GM18873 (cell line): ENCODE results near the gene RPGRIP1.
"Not testable (repeated sequence)": the region's sequence is repeated elsewhere in the genome, so short reads cannot be mapped to it uniquely, and the experiment has no call there.

Source experiments
- ATAC-seq: cut with Tn5 transposase; IDR thresholded peaks from one replicate; pipeline ENCODE4 v1.9.1; 2021; ENCODE audit warnings: mild to moderate bottlenecking, moderate library complexity, moderate number of reproducible peaks; ENCODE audit not compliant: unreplicated experiment, low FRiP score

The RPGRIP1 gene

DNA sequence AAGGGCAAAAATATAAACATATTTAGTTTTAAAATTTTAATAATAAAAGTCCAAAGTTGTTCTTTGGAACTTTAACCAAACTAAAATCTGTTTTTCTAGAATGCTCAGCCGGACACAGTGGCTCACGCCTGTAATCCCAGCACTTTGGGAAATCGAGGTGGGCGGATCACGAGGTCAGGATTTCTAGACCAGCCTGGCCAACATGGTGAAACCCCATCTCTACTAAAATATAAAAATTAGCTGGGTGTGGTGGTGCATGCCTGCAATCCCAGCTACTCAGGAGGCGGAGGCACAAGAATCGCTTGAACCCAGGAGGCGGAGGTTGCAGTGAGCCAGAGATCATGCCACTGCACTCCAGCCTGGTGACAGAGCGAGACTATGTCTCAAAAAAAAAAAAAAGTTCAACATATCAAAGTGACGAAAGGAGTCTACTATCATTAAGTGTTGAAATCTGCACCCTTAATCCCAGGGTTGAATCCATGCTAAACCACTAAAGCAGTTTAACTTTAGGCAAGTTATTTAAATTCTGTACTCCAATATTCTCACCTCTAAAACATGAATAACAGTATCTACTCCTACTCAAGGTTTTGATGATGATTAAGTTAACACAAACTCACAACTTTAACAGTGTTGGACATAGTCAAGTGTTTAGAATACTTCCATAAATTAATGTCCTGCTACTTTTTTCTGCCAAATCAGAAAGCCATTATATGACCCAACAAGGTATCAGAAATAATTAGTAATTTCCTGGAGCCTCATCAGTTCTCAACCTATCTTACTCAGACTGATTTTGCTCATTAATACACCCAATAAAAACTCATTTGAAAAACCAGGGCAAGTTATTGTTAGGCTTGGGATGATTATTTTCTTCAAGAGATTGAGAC lies 21.6 kb upstream of the RPGRIP1 start:
- no peak for ATAC-seq

DNA sequence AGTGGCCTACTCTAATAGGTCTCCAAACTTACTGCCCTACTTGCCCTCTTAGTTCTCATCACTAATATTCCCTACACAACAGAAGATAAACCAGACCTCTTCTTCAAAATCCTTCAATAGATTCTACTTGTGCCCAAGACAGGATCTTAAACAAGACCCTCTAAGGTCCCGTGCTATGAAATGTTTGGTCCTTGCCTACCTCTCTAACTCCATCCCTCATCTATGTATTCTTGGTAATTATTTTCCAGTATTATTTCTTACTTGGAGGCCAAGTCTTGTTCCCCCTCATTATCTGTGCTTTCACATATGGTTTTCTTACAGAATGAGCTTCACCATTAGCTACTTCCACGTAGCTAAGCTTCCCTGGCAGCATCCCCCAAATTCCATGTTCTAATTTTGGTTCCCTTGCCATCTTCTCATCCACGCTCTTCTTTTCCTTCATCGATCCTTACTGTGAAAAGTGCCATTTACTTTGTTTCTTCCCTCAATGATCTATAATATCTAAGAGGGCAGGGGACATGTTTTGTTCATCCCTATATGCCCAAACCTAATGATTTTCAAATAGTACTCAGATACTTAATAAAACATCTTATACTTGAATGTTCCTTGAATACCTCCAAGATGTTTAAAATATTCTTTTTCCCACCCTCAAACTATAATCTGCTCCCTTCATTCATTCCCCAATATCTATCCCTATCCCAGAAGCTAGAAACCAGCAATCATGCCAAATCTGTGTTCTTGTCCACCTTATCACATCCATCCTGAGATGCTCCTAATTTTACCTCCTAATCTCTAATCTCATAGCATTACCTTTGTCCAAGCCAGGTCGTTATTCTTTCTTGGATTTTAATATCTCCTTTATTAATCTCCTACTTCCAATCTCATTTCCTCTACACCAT lies 20.7 kb upstream of the RPGRIP1 start:
- ATAC-seq = no peak

DNA sequence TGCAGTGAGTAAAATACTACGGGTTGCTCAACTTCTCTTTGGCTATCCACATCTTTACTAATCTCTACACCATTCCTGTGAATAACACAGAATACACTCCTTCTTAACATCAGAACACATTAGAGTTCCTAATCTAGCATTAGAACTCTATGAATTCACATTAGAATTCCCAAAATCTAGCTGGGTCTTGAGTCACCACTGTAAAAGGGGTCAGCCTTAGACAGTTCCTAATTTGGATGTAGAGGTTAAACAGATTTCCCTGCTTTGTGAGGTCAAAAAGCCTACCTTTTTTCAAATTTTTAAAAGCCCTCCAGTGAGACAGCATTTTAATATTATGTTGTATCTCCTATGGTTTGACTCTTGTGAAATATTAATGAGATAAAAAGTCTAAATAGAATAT lies 18.1 kb upstream of the RPGRIP1 start:
- no peak for ATAC-seq

DNA sequence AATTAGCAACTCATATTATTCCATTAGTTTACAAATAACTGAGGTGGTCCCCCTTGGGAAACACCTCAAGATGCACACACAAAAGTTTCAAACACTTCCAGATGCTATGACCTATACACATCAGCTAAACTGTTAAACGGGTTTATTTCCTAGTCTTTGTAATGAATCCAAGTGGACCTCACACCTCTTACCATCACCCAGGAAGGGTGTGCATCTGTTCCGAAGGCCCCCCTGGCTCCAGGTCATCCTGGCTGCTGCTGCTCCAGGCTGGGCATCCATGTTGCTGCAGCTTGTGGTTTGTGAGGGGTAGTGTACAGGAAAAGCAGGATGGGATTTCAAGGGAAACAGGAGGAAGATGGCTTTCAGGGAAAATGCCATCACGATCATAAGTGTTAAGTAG lies 17.5 kb upstream of the RPGRIP1 start:
- no peak for ATAC-seq

DNA sequence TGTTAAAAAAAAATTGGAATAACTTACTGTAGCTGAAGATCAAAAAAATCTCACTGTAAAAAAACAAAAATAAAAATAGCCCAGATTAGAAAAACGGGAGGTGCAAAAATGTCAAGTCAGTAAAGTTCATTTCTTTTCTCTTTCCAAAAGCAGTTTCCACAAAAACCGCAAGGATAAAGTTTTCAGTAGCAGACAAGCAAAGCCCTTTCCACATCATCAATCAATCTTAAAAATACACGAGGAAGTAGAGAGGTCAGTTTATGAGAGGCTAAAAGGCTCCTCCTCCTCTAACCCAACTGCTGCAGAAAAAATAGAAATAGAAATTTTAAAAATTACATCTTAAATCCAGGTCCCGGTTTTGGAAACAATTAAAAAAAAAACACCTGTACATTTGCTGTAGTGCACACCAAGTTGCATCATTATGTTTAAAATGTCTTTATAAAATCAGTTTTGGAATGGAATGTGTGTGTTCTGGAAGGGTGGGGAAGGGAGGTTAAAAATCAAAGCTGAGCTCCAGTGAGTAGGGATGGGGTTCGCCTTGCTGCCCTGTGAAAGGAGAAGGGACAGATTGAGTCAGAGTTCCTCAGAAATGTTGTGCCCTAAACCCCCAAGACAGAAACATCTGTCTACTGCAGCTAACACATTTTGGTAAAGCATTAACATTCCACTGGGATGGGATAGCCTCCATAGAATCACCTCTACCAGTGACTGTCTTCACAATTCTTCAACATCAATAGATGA lies 16.4 kb upstream of the RPGRIP1 start:
- no peak for ATAC-seq

DNA sequence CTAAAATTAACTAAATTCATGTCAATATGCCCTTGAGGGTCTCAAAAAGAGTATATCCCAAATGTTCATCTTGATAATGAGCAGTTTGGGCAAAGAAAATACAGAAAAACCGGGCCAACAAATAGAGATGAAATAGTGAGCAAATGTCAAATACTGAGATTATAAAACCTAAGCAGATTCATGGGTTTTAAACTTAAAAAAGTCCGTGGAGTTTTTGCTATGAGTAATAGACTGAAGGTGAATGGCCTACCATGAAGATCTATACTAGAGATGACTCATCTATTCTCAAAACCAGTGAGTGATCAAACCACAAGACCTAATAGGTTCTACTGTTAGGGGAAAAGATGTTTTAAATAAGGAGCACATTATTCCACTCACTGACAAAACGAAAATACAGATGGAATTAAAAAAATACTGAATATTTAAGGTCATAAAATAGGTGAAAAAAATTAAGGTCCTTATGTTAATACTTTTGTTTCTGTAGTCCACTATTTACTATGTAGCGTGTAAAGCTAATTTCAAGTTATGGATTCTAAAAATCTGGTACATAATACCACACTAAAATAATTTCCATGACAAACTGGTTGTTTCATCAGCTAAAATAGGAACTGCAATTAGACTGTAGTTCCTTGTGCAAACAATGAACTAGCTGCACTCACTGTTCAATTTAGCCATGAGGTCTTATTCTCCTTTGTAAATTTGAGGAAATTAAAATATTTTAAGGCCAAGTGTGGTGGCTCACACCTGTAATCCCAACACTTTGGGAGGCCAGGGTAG lies 15.7 kb upstream of the RPGRIP1 start:
- peak; percentile 62 for ATAC-seq

DNA sequence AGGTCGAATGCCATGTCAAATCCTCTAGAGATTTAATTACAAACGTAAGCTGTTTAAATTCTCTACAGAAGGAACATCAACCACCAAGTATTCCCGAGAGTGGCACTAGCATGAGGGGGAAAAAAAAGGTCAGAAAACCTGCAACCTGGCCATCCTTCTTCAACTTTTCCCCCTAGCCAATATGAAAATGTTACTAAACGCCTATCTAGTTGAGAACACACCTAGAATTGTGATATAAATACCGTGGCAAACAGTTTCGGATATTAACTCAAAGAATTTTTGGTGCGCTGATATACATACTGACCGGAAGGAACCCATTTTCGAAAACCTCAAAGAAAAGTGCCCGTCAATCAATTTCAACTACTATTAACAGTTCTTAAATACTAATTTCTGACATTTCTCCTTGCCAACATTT lies 12.4 kb upstream of the RPGRIP1 start:
- no peak for ATAC-seq

DNA sequence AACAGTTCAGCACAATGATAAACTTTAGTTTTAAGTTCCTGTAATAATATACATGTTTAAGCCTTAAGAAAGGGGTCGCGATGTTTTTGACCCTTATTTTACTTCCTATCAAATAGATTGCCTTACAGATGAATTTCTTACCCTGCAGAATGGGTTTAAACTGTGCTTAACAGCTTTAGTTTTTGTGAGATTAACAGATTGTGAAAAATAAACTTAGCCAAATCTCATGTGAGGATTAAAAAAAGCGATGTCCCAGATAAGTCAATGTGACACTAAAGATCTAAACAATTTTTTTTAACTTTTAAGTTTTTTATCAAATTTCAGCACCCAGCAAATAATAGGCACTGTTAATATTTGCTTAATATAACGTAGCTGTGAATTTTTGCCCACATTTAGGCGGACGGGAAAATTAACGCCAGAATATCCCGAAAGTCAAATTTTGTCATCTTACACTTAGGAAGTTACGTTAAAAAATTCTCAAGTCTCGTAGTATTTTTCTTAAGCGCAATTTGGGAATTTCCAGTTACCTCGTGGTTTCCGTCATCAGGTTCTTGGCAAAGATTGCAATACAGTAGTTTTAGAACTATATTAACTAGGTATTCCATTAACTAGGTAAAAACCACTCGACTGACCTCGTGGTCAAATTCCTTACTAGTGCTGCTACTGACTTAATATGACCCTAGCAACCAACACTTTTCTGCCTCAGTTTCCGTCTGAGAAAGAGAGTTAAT lies 11.8 kb upstream of the RPGRIP1 start:
- ATAC-seq = no peak

DNA sequence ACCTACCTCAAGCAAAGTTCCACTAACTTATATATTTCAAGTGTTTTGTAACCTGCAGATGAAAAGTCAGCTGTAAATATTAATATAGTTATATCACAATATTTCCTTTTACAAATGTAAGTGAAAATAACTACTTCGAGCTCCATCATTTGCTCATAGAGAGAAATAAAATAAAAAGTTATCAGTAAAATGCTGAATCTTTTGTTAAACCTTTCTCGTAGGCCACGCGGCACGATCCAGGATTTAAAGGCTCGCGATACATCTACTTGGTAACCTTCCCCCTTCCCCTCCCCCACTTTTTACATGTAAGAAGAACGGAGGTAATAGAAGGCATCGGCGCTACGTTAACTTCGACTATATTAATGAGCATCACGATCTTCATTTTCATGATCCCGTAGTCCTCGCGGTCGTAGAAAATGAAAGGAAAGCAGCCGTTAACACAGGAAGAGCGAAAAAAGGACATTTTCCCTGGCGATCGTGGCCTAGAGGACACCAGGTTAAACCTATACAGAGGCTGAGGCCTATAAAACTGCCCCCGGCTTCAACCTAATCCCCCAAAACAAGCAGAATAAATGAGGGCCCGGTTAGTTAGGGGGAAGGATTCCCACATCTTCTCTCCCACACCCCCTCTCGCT lies 11.1 kb upstream of the RPGRIP1 start:
- no peak for ATAC-seq

DNA sequence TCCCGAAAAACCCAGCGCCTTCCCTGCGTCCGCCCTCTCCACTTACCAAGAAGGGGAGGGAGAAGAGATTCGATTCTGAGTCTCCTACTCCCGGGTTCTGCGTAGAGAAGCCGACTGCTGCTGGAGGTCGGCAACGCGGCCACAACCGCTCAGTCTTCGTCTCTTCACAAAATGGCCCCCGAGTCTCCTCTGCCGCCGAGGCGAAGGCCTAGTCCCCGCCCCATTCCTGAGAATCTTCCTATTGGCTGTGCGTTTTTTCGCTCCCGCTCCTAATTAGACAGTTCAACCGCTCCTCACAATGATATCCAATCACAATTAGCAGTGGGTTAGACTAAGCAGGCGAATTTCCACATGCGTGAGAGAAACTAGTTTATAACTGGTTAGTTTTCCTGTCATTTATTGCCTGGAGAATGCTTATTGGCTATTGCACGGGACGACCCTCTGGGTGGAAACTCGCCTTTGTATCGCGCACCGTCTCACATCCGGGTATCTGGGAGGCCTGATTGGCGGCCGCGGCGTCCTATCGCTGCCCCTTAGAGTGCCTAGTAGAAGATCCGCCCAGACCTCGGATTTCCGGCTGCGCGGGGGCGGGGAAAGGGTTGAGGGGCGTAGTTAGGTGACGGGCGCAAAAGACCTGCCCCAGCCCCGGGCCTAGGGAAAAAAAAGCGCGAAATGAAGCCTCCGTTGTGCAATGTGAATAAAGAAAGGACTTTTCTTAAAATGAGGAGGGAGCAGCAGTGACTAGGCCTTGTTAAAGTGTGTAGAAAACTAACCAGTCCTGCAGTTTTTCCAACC lies 10.4 kb upstream of the RPGRIP1 start, which contains the start of gene HNRNPC:
TSS of gene HNRNPC (minus strand) at position 191 of the 795 bp plus-strand sequence. CDS start 35,249 bp downstream, outside the sequence.
- ATAC-seq = peak; percentile 96

DNA sequence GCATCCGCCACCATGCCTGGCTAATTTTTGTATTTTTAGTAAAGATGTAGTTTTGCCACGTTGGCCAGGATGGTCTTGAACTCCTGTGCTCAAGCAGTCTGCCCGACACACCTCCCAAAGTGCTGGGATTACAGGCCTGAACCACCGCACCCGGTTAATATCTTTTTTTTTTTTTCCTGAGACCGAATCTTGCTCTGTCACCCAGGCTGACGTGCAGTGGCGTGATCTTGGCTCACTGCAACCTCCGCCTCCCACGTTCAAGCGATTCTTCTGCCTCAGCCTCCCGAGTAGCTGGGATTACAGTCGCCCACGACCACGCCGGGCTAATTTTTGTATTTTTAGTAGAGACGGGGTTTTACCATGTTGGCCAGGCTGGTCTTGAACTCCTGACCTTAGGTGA lies 7.2 kb upstream of the RPGRIP1 start:
- ATAC-seq = not testable (repeated sequence)

DNA sequence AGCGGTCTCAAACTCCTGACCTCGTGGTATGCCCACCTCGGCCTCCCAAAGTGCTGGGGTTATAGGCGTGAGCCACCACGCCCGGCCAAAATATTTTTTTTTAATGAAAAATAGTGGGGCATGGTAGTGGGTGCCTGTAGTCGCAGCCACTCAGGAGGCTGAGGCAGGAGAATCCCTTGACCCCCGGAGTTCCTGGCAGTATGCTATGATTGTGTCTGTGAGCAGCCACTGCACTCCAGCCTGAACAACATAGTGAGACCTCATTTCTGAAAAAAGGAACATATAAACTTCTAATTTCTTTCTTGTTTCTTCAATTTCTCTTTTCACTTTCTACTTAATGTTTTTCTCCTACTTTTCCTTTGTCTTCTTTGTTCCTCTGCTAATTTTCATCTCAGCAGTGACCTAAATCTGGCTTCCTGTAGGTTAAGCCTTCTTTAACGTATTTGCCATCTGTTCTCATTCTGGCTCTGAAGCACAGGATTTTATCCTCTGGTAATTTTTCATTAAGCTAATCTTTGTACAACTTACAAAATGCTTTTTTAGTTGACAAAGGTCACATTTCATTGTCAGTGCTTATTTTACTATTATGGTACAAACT lies 4.5 kb upstream of the RPGRIP1 start:
- no peak for ATAC-seq

DNA sequence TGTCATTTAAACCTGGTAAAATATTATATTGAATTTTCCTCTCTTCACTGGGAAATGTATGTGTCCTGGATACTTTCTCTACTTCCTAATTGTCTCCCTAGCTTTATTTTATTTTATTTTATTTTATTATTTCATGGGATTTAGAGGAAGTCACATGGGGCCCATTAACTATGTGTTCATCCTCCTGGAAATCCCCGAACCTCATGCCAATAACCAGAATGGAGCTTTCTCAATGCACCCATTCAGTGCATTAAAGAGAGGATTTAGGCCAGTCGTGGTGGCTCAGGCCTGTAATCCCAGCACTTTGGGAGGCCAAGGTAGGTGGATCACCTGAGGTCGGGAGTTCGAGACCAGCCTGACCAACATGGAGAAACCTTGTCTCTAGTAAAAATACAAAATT lies 1.3 kb upstream of the RPGRIP1 start:
- ATAC-seq = no peak

DNA sequence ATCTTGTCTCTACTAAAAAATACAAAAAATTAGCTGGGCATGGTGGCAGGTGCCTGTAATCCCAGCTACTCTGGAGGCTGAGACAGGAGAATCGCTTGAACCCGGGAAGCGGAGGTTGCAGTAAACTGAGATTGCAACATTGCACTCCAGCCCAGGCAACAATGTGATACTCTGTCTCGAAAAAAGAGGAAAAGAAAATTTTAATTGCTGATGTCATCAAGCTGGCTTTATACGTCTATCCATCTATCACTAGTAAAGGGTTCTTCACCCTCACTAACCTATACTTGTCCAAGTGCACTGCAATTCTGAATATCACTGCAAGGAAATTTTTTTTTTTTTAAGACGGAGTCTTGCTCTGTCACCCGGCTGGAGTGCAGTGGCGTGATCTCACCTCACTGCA lies 2.0 kb downstream of the RPGRIP1 start:
- not testable (repeated sequence) for ATAC-seq

DNA sequence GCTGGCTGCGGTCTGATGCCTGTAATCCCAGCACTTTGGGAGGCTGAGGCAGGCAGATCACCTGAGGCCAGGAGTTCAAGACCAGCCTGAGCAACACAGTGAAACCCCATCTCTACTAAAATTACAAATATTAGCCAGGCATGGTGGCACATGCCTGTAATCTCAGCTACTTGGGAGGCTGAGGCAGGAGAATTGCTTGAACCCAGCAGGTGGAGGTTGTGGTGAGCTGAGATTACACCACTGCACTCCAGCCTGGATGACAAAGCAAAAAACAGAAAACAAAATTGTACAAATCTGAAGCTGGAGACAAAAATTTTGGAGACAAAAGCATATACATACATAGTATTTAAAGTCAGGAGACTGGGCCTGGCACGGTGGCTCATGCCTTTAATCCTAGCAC lies 6.6 kb downstream of the RPGRIP1 start:
- ATAC-seq = not testable (repeated sequence)

DNA sequence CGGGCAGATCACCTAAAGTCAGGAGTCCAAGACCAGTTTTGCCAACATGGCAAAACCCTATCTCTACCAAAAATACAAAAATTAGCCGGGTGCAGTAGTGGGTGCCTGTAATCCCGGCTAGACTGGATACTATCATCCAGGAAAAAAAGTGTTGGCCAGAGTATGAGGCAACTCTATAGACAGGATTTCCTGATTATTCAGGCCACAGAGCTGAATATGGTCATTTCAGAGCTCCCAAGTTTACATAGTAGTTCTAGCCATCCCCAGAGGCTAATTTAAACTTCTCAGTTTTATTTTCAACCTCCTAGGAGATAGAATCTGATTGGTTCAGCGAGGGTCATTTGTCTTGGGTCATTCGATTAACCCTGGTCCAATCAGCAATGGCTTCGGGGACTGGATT lies 7.3 kb downstream of the RPGRIP1 start:
- ATAC-seq = no peak

DNA sequence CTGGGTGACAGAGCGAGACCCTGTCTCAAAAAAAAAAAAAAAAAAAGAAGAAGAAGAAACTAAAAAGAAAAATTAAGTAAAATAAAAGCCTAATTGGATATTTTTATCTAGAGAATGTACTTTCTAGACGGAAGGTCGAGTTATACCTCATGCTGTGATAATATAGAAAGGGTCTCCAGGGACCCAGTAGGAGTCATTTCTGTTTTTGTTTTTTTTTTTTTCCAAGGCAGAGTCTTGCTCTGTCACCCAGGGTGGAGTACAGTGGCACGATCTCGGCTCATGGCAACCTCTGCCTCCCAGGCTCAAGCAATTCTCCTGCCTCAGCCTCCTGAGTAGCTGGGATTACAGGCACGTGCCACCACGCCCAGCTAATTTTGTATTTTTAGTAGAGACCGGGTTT lies 14.1 kb downstream of the RPGRIP1 start:
- ATAC-seq = not testable (repeated sequence)

DNA sequence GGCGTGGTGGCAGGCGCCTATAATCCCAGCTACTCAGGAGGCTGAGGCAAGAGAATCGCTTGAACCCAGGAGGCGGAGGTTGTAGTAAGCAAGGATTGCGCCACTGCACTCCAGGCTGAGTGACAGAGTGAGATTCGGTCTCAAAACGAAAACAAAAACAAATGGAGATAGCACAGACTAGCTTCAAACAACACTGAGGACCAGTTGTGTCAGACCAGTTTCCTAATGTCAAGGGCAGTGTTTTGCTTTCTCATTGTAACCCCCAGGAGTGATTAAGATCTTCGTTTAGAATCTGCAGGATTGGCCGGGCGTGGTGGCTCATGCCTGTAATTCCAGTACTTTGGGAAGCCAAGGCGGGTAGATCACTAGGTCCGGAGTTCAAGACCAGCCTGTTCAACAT lies 18.5 kb downstream of the RPGRIP1 start:
- no peak for ATAC-seq
